Activated T-cell treated with anti-CD3 and anti-CD28 coated beads for 48 hours (primary cell): ENCODE measurements around the gene LRRC38.
A peak's percentile ranks its signal among the peaks of the same experiment; 100 is the strongest.

Experiments used
- DNase-seq: peaks from one replicate; pipeline ENCODE4 v3.0.0-alpha.2; 2020; ENCODE audit warnings: low read depth

LRRC38 gene

GRCh38 chr1:13516606-13517005 lies 2.8 kb upstream of the LRRC38 start:
- no peak for DNase-seq

DNA sequence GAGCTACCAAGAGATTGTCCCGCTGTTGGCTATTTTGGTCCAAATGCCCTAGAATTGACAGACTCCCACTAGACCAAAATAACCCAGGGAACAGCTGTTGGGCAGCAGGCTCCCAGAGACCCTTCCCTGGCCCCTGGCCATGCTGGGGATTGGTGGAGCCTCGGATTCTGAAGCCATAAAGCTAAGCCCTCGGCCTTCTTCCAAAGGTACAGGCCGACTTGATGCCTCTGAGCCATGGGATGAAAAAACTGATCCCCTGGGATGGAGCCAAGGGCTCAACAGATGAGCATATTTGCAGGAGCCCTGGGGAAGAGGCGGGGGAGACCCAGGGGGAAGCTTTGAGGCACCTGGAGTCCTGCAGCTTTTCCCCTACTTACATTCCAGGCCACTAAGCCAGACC lies 1.0 kb upstream of the LRRC38 start:
- DNase-seq: no peak

DNA sequence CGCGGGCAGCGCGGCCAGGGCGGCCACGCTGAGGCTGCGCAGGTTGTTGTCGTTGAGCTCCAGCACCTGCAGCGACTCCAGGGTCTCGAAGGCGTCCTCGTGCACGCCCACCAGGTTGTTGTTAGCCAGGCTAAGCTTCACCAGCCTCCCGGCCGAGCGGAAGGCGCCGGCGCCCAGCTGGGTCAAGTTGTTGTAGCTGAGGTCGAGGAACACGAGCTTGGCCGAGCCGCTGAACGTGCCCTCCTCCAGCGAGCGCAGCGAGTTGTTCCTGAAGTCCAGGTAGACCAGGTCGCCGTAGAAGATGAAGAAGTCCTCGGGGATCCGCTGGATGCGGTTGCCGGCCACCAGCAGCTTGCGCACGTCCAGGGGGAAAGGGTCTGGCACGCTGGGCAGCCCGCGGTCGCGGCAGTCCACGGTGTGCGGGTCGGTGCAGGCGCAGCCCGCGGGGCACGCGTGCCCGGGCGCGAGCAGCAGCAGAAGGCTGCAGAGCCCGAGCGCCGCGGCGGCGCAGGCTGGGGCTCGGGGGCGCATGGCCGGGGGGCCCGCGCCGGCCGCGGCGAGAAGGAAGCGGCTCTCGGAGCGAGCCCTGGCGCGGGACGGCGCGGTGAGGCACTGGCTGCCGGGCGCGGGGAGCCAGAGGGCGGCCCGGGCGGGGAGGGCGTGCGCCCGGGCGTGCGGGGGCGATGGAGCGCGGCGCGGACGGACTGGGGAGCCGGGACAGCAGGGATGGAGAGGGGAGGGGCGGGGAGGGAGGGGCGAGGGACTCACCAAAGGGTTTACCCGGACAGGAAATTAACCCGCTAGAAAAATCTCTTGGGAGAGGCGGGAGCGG lies 524 bp downstream of the LRRC38 start:
- no peak for DNase-seq

DNA sequence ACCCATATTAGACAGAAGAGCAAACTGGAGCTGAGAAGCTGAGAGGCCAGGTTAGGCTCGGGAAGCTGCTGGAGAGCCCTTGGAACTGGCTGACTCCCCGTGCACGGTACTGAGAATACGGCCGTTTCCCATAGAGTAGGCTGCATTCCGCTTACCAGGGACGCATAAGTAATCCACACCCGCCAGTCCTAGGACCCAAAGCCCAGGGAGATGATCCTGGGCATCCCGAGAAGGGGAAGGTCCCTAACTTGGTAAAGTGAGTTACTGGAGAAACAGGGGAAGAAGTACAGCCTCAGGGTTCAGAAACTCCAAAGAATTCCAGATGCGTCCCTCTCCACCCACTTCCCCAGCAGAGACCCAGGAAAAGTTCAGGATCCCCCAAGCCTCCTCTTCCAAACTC lies 1.3 kb downstream of the LRRC38 start:
- no peak for DNase-seq

GRCh38 chr1:13510499-13510898 lies 3.3 kb downstream of the LRRC38 start:
- no peak for DNase-seq

DNA sequence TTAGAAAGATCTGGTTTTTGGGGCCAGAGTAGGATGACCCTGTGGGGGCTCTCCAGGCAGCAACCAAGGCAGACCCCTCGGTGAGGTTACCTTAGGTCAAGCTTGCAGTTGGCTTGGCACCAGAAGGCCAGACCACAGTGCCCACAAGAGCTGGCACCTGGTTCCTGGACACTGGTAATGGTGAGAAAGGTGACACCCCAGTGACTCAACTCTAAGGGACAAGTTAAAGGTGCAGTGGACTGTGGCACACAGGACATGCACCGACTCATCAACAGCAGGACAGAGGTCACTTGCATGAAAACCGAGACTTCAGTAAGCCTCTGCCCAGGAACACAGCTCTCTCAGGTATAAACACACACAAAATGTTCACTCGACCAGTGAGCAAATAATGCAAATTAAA lies 6.7 kb downstream of the LRRC38 start:
- no peak for DNase-seq

DNA sequence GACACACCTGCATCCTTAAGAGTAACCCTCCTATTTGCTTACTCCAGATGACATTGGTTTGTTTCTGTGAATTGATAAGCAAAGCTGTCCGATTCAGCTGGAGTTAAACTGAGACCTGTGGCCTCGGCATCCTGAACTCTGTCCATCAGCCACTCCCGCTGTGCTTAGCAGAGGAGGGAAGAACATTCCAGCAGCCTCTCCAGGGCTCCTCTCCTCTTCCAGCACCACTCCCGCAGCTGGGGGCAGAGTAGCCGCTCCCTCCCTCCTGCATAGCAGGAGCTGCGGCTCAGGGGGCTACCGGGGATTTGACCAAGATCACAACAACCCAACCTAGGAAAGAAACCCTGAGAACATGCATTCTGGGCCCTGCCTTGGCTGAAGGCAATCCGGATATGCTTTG lies 8.8 kb downstream of the LRRC38 start:
- no peak for DNase-seq

GRCh38 chr1:13500806-13501205 lies 13.0 kb downstream of the LRRC38 start:
- DNase-seq: no peak

DNA sequence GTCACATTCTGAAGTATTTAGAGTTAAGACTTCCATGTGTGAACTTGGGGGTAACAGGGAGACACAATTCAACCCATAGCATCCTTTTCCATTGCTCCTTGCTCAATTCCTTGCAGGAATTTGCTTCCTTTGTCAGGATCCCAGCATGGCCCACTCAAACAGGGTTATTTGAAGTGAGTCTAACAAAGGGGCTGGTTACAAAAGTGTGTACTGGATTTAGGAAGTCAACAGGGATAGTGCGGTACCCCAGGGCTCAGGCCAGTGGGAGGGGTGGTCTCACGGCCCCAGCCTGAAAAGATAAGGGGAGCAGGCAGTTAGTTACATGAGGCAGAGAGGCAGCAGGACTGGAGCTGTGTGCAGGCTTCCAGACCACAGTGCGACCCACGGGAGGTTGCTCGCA lies 14.4 kb downstream of the LRRC38 start:
- no peak for DNase-seq

DNA sequence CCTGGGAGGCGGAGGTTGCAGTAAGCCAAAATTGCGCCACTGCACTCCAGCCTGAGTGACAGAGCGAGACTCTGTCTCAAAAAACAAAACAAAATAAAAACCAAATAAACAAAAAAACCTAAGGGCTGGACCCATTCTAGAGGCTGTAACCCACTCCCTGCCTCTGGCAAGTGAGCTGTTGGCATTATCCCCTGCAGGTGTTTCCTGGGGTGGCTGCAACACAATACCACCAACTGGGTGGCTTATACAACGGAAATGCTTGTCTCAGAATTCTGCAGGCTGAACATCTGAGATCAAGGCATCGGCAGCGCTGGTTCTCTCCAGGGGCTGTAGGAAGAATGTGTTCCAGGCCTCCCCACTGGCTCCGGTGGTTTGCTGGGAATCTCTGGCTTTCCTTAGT lies 15.2 kb downstream of the LRRC38 start:
- no peak for DNase-seq

GRCh38 chr1:13495186-13495585 lies 18.6 kb downstream of the LRRC38 start:
- DNase-seq: no peak

GRCh38 chr1:13494712-13495111 lies 19.1 kb downstream of the LRRC38 start:
- DNase-seq: no peak

DNA sequence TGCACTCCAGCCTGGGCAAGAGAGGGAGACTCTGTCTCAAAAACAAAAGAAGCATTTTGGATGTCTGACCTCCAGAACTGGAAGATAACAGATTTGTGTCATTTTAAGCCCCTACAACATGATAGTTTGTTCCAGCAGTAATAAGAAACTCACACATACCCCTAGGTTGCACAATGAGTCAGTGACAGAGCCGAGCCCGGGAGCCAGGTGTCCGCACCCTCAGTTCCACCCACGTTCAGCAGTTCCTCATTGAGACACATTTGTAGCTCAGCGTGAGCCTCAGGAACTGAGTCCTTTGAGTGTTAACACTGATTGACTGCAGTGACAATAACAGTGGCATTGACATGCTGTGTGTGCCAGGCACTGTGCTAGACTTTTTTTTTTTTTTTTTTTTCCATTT lies 19.8 kb downstream of the LRRC38 start:
- DNase-seq: peak; percentile 14

GRCh38 chr1:13492711-13493110 lies 21.1 kb downstream of the LRRC38 start:
- DNase-seq: no peak

DNA sequence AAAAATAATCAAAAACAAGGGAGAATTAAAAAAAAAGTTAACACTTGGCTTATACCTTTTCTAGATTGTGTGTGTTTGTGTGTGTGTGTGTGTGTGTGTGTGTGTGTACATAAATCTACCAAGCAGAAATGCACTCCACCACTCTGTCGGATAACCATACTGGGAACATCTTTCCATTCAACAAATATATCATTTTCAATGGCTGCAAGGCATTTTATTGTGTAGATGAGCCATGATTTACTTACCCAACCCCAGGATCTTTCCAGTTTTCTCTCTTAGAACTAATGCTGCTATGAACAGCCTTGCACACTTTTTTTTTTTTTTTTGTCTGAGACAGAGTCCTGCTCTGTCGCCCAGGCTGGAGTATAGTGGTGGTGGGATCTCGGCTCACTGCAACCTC lies 25.8 kb downstream of the LRRC38 start:
- DNase-seq: no peak

- DNase-seq: no peak
These were observed 26.5 kb downstream of the LRRC38 start for GRCh38 chr1:13487143-13487868.

- no peak for DNase-seq
These were observed 29.9 kb downstream of the LRRC38 start for GRCh38 chr1:13483946-13484345.

- no peak for DNase-seq
These were observed 31.2 kb downstream of the LRRC38 start for GRCh38 chr1:13482600-13482999.

GRCh38 chr1:13479171-13479856 lies 34.5 kb downstream of the LRRC38 start:
- DNase-seq: no peak

GRCh38 chr1:13478692-13479091 lies 35.1 kb downstream of the LRRC38 start:
- no peak for DNase-seq

DNA sequence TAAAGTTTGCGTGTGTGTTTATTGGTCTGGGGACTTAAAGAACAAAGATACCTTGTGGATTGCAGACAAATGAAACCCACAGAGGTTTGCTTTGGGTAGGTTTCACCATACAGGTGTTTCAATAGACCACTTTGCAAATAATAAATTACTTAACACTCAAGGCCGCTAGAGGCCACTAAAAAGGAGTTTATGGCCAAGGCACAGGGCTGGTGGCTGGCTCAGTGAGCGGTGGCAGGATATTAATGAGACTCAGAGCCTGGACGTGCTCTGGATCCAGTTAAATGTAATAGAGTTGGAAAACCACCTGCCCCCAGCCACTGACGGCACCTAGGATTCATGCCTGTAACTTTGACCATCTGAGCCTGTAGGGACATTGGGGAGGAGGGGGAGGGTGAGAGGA lies 44.5 kb downstream of the LRRC38 start:
- no peak for DNase-seq

DNA sequence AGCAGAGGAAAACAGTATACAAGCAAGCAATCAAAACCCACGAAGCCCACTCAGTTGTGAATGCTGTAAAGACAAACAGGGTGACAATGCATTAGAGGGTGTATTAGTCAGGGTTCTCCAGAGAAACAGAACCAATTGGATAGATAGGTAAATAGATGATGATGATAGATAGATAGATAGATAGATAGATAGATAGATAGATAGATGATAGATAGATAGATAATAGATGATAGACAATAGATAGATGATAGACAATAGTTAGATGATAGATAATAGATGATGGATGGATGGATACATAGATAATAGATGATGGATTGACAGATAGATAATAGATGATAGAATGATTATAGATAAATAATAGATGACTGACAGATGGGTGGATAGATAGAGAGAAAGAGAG lies 48.3 kb downstream of the LRRC38 start:
- DNase-seq: no peak

- DNase-seq: no peak
These were observed 51.1 kb downstream of the LRRC38 start for GRCh38 chr1:13462682-13463081.
